HEK293T (cell line): Measurements from ENCODE around the gene ELOVL3.

ENCODE experiments used
- FOXM1 ChIP-seq: fragments of 450-650 bp; IDR thresholded peaks from 2 replicates; pipeline ENCODE4 v1.6.1; 2017; ENCODE audit warnings: mild to moderate bottlenecking, borderline replicate concordance
- SP1 ChIP-seq: fragments of 450-650 bp; IDR thresholded peaks from 2 replicates; pipeline ENCODE4 v1.6.1; 2017
- TARDBP ChIP-seq: fragments of 450-650 bp; IDR thresholded peaks from 2 replicates; pipeline ENCODE4 v1.6.1; 2016

DNA sequence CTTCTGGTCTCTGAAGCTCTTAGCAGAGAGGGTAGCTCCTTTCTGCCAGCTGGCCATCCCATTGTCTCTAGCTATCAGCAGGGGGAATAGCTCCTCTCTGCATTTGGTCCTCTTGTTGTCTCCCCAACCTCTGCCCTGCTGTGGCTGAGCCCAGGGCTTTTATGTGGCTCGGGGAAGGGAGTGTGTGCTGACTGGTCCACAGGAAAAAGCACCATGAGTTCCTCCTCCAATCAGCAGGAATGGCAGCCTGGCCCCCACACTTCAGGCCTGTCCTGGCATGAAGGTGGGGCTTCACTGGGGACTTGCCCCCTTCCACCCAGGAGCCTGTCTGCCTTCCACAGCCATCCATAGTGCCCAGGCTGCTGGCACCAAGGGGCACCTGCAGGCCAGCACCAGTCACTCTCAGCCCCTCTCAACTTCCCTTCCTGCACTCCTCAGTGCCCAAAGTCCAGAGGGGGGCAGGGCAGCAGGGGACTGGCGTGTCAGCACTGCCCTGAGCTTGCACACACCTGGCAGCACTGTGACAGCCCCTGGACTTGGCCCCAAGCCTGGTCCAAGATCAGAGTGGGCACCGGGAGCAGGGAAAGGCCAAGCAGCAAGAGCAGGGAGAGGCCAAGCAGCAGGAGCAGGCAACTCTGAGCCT is 37.7 kb upstream of the ELOVL3 start:
- TF ChIP-seq SP1 (no peak), FOXM1 (no peak), TARDBP (no peak)
